ENCODE results near the gene GRAMD2B. TPM values are rescaled to one million over a fixed set of nuclear protein-coding genes. Genes with fewer than 3 reads are reported as not detected.

GRAMD2B gene
- total and polyA plus RNA-seq, 2 experiments from 2014 or later, result 90.4 to 128 TPM

- Histone ChIP-seq H3K4me2 (ENCODE audit: unreplicated experiment) (no peak overlapping the region), H2AFZ (peak overlapping the region; percentile 78)
- in situ Hi-C loops (cut with MboI), result no loop called here
Measured at GRCh38 chr5:126508962-126509279, 85.7 kb downstream of the GRAMD2B start.

DNA sequence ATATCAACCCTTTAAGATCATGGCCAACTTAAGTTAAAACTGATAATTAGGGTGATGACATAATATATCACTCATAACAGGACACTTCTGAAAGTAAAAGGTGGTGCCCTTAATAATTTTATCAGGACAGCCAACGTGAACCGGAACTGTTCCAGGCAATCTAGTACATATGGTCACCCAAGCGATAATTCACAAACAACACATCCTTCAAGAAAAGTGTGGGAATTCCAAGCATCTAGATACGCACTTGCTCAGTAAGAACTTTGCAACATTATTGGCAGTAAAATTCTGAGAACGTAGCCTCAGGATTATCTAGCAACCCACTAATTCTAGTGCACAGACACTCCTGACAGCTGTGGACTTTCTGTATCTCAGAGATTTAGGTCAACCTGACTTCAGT lies 86.1 kb downstream of the GRAMD2B start:
- H3K4me1 ChIP-seq (ENCODE audit: insufficient read depth), result peaks cover 1% of the 10 kb centered on the region; the same call in 1 of the 2 replicates
- WGBS, 2 experiments (ENCODE audit: low coverage in 1 of 2, low lambda C conversion rate in 2 of 2, missing lambda C conversion rate in 2 of 2), result 51 to 59% methylated on average over 5 of the region's 5 CpGs
- TF ChIP-seq EZH2phosphoT487 (IDR thresholded peaks at IDR 0.05; ENCODE audit: insufficient read depth, low read depth) (no peak), EZH2 (IDR thresholded peaks at IDR 0.05; ENCODE audit: insufficient read depth, poor library complexity, severe bottlenecking) (no peak)
- H3K9me3 ChIP-seq (ENCODE audit: low read depth), result no peaks in the 10 kb centered on the region
- H3K9me2 ChIP-seq (ENCODE audit: insufficient read depth), result no peaks in the 10 kb centered on the region
- H3K4me2 ChIP-seq (ENCODE audit: unreplicated experiment), result no peak overlapping the region
- H3K4me3 ChIP-seq, result no peak overlapping the region
- no peak for DNase-seq
- no peak overlapping the region for H3K27ac ChIP-seq
- no peaks in the 10 kb centered on the region for H3K36me3 ChIP-seq (ENCODE audit: low read depth)
- in situ Hi-C loops (cut with MboI), result no loop called here
- peaks cover 2% of the 10 kb centered on the region for H3F3A ChIP-seq (ENCODE audit: insufficient read depth)
- no peaks in the 10 kb centered on the region for H4K20me1 ChIP-seq (ENCODE audit: insufficient read depth)
- no peak overlapping the region for H3K9ac ChIP-seq
- H2AFZ ChIP-seq, result peak overlapping the region; percentile 78
- no peaks in the 10 kb centered on the region for H3K27me3 ChIP-seq (replicated peaks; ENCODE audit: insufficient read depth)
- H3K79me2 ChIP-seq (ENCODE audit: insufficient read depth), result no peaks in the 10 kb centered on the region

More at GRCh38 chr5:126508962-126509279, 85.7 kb downstream of the GRAMD2B start:
- TF ChIP-seq EZH2 (IDR thresholded peaks at IDR 0.05; ENCODE audit: insufficient read depth, poor library complexity, severe bottlenecking) (no peak), EZH2phosphoT487 (IDR thresholded peaks at IDR 0.05; ENCODE audit: insufficient read depth, low read depth) (no peak)
- H4K20me1 ChIP-seq (ENCODE audit: insufficient read depth), result no peaks in the 10 kb centered on the region
- H3K9me2 ChIP-seq (ENCODE audit: insufficient read depth), result no peaks in the 10 kb centered on the region
- H3K36me3 ChIP-seq (ENCODE audit: low read depth), result no peaks in the 10 kb centered on the region
- no peak overlapping the region for H3K4me3 ChIP-seq
- DNase-seq, result peak; percentile 35
- H3K4me1 ChIP-seq (ENCODE audit: insufficient read depth), result peaks cover 5% of the 10 kb centered on the region
- no peaks in the 10 kb centered on the region for H3K27me3 ChIP-seq (replicated peaks; ENCODE audit: insufficient read depth)
- no peak overlapping the region for H3K27ac ChIP-seq
- no peaks in the 10 kb centered on the region for H3K79me2 ChIP-seq (ENCODE audit: insufficient read depth)
- peaks cover 6% of the 10 kb centered on the region for H3F3A ChIP-seq (ENCODE audit: insufficient read depth)
- no peaks in the 10 kb centered on the region for H3K9me3 ChIP-seq (ENCODE audit: low read depth)
- H3K9ac ChIP-seq, result no peak overlapping the region

DNA sequence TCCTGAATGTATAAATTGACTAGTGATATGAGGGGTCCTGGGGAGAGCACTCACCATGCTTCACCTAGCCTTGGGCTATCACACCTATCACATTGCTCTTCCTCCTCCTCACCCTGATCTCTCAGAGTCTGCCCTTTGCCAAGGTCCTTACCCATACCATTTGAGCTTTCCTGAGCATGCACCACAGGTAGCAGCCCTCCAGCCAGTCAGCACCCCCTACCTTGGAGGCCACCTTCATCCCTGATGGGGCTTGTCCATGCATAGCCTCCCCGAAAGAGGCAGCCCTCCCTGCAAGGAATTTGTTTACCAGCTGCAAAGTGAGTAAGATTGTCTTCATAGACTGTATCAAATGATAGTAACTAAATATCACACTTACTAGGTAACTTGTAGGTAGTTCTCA lies 88.8 kb downstream of the GRAMD2B start:
- Histone ChIP-seq H3K4me3 (no peak overlapping the region), H3K9ac (no peak overlapping the region), H2AFZ (no peak overlapping the region), H3K27me3 (replicated peaks; ENCODE audit: insufficient read depth) (no peaks in the 10 kb centered on the region), H3K9me3 (ENCODE audit: low read depth) (no peaks in the 10 kb centered on the region), H3K4me1 (ENCODE audit: insufficient read depth) (peaks cover 16% of the 10 kb centered on the region), H3K79me2 (ENCODE audit: insufficient read depth) (no peaks in the 10 kb centered on the region), H4K20me1 (ENCODE audit: insufficient read depth) (no peaks in the 10 kb centered on the region), H3F3A (ENCODE audit: insufficient read depth) (peaks cover 18% of the 10 kb centered on the region), H3K36me3 (ENCODE audit: low read depth) (no peaks in the 10 kb centered on the region), H3K27ac (no peak overlapping the region), H3K4me2 (ENCODE audit: unreplicated experiment) (no peak overlapping the region), H3K9me2 (ENCODE audit: insufficient read depth) (no peaks in the 10 kb centered on the region)
- DNase-seq, result no peak
- in situ Hi-C loops (cut with MboI), result no loop called here
- WGBS, 2 experiments (ENCODE audit: low coverage in 1 of 2, low lambda C conversion rate in 2 of 2, missing lambda C conversion rate in 2 of 2), result 89 to 97% methylated on average over 1 of the region's 1 CpG
- TF ChIP-seq EZH2 (IDR thresholded peaks at IDR 0.05; ENCODE audit: insufficient read depth, poor library complexity, severe bottlenecking), result no peak
- no peak for TF ChIP-seq EZH2phosphoT487 (IDR thresholded peaks at IDR 0.05; ENCODE audit: insufficient read depth, low read depth)

DNA sequence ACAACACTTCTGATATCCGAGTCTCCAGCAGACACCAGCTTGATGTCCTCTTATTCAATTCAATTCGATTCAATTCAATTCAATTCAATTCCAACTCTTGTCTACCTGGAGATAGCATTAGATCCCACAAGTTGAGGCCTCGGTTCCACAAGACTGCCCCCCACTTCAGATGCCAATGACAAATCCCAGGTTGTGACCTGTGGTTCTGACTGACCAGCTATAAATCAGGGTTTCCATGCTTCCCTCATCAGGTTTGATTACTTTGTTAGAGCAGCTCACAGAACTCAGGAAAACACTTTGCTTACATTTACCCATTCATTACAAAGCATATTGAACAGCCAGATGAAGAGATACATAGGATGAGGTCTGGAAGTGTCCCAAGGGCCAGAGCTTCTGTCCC lies 89.2 kb downstream of the GRAMD2B start:
- Histone ChIP-seq H3K79me2 (ENCODE audit: insufficient read depth) (no peaks in the 10 kb centered on the region), H3F3A (ENCODE audit: insufficient read depth) (peaks cover 18% of the 10 kb centered on the region), H3K9ac (no peak overlapping the region), H3K9me2 (ENCODE audit: insufficient read depth) (no peaks in the 10 kb centered on the region), H3K9me3 (ENCODE audit: low read depth) (no peaks in the 10 kb centered on the region), H3K4me3 (no peak overlapping the region), H3K36me3 (ENCODE audit: low read depth) (no peaks in the 10 kb centered on the region), H3K27me3 (replicated peaks; ENCODE audit: insufficient read depth) (no peaks in the 10 kb centered on the region), H3K4me2 (ENCODE audit: unreplicated experiment) (no peak overlapping the region), H3K4me1 (ENCODE audit: insufficient read depth) (peaks cover 18% of the 10 kb centered on the region), H3K27ac (no peak overlapping the region), H2AFZ (no peak overlapping the region), H4K20me1 (ENCODE audit: insufficient read depth) (no peaks in the 10 kb centered on the region)
- DNase-seq, result no peak
- in situ Hi-C loops (cut with MboI), result no loop called here
- WGBS, 2 experiments (ENCODE audit: low coverage in 1 of 2, low lambda C conversion rate in 2 of 2, missing lambda C conversion rate in 2 of 2), result 81 to 87% methylated on average over 3 of the region's 3 CpGs
- TF ChIP-seq EZH2phosphoT487 (IDR thresholded peaks at IDR 0.05; ENCODE audit: insufficient read depth, low read depth) (no peak), EZH2 (IDR thresholded peaks at IDR 0.05; ENCODE audit: insufficient read depth, poor library complexity, severe bottlenecking) (no peak)

- no peaks in the 10 kb centered on the region for H3K9me2 ChIP-seq (ENCODE audit: insufficient read depth)
- no peaks in the 10 kb centered on the region for H3K36me3 ChIP-seq (ENCODE audit: low read depth)
- H4K20me1 ChIP-seq (ENCODE audit: insufficient read depth), result no peaks in the 10 kb centered on the region
- in situ Hi-C loops (cut with MboI), result no loop called here
- no peaks in the 10 kb centered on the region for H3K9me3 ChIP-seq (ENCODE audit: low read depth)
- H3K9ac ChIP-seq, result no peak overlapping the region
- DNase-seq, result no peak
- TF ChIP-seq EZH2phosphoT487 (IDR thresholded peaks at IDR 0.05; ENCODE audit: insufficient read depth, low read depth) (no peak), EZH2 (IDR thresholded peaks at IDR 0.05; ENCODE audit: insufficient read depth, poor library complexity, severe bottlenecking) (no peak)
- H3K27me3 ChIP-seq (replicated peaks; ENCODE audit: insufficient read depth), result no peaks in the 10 kb centered on the region
- H3K79me2 ChIP-seq (ENCODE audit: insufficient read depth), result no peaks in the 10 kb centered on the region
- H3K27ac ChIP-seq, result no peak overlapping the region
- no peak overlapping the region for H2AFZ ChIP-seq
- H3K4me1 ChIP-seq (ENCODE audit: insufficient read depth), result peaks cover 18% of the 10 kb centered on the region
- WGBS, 2 experiments (ENCODE audit: low coverage in 1 of 2, low lambda C conversion rate in 2 of 2, missing lambda C conversion rate in 2 of 2), result 81 to 89% methylated on average over 2 of the region's 2 CpGs
- H3K4me3 ChIP-seq, result no peak overlapping the region
- no peak overlapping the region for H3K4me2 ChIP-seq (ENCODE audit: unreplicated experiment)
- H3F3A ChIP-seq (ENCODE audit: insufficient read depth), result peaks cover 18% of the 10 kb centered on the region
Measured at GRCh38 chr5:126513302-126513701, 90.1 kb downstream of the GRAMD2B start.

All from GM23248 (cell line).